HG03135 (cell line): Measurements from ENCODE around the gene SPAG9.
A peak's percentile ranks its signal among the peaks of the same experiment; 100 is the strongest.
"Not testable (repeated sequence)": the region's sequence is repeated elsewhere in the genome, so short reads cannot be mapped to it uniquely, and the experiment has no call there.

Experiments used
- ATAC-seq: cut with Tn5 transposase; IDR thresholded peaks from one replicate; pipeline ENCODE4 v1.9.1; 2021; ENCODE audit warnings: mild to moderate bottlenecking, moderate library complexity; ENCODE audit not compliant: unreplicated experiment

The SPAG9 gene

DNA sequence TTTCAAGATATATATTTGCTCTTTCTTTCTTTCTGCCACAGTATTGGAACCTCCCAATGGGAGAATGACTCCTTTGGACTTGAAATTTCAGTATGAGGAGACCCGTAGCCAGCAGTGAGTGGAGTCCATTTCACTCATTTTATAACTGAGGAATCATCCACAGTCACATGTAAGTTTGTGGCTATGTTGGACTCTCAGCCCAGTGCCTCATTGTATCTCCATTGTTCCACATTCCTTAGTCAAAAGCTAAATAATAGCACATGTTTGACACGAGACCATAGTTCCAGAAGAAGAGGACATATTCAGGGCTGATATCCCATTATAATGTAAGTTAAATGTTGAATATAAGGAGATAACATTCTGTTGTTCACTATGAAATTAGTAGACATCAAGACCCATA, 12.7 kb upstream of the SPAG9 start:
- ATAC-seq, result no peak

DNA sequence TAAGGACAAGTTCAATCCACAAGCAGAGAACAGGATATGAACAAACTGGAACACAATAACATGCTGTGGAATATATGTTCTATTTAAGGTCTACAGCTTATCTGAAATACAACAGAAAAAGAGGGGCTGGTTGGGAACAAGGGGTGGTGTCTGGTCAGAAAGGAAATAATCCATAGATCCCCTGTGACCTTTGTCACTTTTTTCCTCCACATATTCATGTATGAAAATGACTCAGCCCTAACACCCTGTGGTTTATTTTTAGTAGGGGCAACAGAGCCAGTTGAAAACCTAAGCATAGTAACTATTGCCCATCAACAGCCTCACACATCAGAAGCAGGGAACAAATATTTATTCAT, 12.3 kb upstream of the SPAG9 start:
- peak; percentile 73 for ATAC-seq

DNA sequence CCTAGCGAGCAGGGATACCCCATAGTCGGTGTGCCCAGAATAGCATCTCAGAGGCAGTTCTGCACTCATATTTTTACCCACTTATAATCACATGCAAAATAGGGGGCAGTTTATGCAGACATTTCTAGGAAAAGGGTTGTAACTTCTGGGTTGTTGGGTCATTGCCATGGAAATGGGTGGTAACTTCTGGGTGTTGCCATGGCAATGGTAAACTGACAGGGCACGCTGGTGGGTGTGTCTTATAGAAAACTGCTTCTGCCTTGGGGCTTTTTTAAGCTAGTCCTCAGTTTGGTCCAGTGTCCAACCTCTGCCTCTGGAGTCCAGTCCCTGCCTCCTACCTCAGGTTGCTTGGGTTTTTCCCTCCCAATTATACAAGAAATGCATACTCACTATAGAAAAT, 7.4 kb upstream of the SPAG9 start:
- ATAC-seq, result no peak

DNA sequence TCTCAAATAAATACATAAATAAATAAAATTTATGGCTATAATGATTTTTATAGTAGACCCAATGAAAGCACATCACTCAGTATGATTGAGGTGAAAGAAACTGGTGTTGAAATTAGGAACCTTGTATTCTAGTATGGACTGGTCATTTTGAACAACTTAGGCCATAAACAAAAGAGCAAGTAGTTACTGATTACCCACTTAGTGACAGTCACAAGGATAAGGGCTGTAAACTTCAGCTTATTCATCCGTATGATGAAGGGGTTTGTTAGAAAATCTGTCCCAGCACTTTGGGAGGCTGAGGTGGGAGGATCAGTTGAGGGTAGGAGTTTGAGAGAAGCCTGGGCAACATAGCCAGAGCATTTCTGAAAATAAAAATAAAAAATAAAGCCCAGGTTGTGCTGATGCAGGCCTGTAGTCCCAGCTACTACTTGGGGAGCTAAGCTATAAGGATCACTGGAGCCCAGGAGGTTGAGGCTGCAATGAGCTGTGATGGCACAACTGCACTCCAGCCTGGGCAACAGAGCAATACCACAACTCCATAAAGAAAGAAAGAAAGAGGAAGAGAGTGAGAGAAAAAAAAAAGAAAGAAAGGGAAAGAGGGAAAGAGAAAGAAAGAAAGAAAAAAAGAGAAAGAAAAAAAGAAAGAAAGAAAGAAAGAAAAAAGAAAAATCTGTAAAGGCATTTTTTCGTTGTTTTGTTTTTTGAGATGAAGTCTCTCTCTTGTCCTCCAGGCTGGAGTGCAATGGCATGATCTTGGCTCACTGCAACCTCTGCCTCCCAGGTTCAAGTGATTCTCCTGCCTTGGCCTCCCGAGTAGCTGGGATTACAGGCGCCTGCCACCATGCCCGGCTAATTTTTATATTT, 4.2 kb upstream of the SPAG9 start:
- no peak for ATAC-seq

DNA sequence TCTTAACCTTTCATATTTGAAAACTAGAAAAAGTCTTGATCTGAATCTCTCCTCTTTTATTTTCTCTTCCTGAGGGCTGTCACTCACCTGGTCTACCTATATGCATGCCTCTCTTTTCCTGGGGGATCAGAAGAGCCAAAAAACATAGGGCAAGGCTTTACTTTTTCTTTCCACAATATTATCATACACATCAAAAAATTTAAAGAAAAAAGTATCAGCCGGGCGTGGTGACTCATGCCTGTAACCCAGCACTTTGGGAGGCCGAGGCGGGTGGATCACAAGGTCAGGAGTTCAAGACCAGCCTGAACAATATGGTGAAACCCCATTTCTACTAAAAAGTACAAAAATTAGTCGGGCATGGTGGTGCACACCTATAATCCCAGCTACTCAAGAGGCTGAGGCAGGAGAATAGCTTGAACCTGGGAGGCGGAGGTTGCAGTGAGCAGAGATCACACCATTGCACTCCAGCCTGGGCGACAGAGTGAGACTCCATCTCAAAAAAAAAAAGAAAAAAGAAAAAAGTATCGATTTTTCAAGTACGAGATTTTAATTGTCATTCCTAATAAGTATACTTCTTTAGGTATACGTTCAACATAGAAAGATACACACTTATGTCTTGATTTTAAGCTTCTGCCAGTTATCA, 1.9 kb upstream of the SPAG9 start:
- not testable (repeated sequence) for ATAC-seq

DNA sequence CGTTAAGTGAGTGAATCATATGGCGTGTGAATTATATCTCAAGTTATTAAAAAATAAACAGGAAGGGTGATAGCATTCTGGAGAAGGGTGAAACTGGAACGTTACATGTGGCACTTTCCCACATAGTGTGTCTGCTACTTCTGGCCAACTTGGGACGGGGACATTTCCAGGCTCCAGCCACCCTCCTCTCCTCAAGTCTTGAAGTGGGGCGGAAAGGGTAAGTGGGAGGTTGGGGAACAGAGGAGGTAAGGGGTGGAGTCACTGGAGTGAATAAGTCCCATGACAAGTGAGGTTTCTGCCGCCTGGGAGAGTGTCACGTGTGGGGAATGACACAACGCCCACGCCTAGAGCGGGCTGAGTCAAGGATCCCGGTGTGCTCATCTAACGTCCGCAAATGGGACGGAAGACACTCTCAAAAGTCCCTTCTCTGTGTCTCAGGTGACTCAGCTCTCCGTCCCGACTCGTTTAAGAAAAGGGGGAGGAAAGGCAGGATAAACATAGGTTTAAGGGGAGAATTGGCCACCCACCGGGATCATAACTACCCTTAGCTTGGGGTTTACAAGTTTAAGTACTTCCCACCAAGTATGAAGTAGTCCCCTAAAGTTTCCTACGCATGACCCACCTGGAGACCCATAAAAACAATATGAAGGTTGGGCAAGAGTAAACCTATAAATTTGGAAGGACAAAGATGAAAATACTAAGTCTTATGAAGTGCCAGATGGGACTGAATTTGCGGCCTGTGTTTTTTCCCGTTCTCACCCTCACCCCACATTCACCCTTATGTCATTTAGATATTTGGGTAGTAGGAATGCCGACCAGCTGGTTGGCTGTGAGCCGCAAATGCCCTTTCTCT, 1.2 kb upstream of the SPAG9 start:
- ATAC-seq, result no peak

DNA sequence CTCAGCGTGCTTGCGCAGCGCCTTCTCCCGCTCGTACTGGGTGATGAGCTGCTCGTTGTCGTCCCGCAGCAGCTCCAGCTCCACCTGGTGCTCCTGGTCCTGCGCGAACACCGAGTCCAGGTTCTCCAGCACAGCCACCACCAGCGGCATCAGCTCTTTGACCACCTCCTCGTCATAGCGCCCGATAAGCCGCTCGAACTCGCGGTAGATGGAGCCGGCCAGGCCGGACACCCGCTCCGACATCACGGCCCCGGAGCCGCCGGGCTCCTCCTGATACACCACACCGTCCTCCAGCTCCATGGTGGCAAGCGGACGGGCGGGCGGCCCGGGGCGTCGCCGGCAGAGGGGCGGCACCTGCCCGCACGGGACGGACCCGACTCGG, 320 bp downstream of the SPAG9 start:
- no peak for ATAC-seq

DNA sequence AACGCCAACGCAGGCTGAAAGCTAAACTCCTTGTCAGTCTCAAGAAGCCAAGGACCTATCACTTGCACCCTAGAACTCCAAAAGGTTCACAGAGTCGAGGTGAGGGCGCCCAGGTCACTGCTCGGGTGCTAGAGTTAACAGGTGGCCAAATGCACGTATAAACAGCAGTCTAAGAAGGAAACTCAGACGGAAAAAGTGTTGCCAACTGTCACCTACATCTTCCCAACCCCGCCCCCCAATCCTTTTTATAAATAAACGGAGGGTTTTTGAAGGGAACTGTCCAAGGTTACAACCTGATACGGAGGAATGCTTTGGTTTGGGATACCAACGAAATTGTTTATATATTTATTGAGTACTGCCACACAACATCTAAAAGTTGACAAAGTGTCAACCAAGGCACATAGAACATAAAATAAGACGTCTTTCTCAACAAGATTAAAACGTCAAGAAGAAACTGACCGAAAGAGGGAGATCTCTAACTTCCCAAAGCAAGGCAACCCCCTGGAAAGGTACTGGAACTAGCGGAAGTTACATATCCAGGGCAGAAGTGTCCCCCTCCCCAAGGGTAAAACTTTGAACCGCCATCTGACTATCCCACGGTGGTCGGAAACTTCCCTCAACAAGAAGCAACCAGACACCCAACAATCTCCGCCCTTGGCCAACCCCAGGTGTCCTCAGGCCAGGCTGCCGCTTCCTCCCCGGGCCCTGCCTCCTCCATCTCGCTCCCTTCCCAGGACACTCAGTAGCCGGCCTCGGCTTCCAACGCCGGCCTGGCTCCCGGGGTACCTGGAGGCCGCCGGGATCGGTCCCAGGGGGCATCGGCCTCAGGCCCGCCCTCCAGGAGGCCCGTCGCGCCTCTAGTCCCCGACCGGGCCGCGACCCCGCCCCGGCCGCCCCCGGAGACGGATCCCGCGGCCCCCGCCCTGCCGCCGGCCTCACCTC, 982 bp downstream of the SPAG9 start:
- peak; percentile 19 for ATAC-seq

DNA sequence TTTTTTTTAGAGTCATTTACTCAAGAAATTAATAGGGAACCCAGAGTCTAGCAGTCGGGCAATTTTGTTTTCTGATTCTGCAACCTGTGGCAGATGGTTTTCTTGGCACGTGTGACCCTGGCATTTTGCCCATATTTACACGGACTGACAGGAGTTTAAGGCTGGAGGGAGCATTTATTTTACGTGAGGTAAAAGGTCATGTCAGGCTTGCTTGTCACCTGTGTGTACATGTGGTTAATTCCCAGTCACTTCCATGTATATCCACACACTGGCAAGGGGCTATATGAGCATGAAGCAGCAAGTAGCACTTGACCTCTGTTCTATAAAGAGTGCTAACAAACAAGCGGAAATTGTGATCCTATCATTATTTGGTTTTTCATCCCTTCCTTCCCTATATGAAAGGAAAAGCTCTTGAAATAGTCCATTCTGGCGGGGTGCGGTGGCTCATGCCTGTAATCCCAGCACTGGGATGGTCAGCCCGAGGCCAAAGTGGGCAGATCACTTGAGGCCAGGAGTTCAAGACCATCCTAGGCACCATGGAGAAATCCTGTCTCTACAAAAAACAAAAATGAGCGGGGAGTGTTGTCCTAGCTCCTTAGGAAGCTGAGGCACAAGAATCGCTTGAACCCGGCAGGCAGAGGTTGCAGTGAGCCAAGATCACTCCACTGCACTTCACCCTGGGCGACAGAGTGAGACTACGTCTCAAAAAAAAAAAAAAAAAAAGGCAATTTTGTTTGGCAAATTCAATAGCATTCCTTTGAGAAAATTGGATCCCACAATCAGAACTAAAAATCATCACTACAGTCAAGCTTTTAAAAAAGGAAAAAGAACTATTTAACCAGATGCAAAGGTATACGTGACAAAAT, 2.1 kb downstream of the SPAG9 start:
- ATAC-seq, result no peak

DNA sequence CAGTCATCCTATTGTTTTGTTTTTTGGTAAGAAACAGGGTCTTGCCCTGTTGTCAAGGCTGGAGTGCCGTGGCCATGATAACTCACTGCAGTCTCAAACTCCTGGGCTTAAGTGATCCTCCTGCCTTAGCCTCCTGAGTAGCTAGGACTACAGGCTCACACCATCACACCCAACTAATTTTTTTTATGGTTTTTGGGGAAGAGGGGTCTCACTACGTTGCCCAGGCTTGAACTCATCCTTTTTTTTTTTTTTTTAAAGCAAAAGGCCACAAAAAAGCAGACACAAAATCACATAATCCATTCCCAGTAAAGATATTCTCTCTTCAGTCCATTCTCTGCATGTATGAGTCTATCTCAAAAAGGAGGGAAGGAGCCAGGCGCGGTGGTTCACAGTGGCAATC, 5.5 kb downstream of the SPAG9 start:
- ATAC-seq, result no peak

DNA sequence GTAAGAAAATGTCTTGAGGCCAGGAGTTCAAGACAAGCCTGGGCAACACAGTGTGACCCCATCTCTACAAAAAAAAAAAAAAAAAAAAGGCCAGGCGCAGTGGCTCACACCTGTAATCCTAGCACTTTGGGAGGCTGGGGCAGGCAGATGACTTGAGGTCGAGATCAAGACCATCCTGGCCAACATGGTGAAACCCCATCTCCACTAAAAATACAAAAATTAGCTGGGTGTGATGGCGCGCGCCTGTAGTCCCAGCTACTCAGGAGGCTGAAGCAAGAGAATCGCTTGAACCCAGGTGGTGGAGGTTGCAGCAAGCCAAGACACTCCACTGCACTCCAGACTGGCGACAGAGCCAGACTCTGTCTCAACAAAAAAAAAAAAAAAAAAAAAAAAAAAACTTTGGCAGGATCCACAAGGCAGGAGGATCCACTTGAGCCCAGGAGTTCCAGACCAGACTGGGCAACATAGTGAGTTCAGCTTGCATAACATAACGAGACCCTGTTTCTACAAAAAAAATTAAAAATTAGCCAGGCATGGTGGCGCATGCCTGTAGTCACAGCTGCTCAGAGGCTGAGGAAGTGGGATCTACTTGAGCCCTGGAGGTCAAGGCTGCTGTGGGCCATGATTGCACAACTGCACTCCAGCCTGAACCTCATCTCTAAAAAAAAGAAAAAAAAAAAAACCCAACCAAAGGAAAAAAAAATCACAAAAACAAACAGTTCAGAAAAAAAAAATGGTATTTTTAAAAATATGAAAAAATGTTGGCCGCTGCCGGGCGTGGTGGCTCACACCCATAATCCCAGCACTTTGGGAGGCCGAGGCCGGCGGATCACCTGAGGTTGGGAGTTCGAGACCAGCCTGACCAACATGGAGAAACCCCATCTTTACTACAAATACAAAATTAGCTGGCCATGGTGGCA, 8.1 kb downstream of the SPAG9 start:
- not testable (repeated sequence) for ATAC-seq

DNA sequence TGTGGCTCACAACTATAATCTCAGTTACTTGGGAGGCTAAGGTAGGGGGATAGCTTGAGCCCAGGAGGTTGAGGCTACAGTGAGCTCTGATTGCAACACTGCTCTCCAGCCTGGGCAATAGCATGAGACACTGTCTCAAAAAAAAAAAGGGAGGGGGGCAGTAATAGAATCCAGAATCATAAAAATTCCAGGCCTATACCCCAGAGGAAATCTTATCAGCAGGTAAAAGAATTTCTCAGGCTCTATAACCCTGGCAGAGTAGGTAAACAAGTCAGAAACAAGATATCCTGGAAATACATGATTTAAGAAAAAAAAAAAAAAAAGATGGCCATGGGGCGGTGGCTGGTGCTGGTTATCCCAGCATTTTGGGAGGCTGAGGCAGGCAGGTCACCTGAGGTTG, 12.9 kb downstream of the SPAG9 start:
- no peak for ATAC-seq

DNA sequence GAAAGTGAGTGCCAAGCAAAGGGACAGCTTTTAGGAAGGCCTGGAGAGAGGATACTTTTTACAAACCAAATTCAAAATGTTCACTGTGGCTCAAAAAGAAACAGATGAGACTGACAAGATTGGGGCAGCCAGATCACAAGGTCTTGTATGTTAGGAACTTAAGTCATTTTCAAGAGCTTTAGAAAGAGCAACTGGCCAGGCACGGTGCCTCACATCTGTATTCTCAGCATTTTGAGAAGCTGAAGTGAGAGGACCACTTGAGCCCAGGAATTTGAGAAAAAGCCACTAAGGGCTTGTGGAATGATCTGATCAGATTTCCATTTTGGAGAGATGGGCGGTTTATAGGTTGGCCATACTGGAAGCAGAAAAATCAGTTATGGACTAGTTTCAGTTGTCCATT, 17.2 kb downstream of the SPAG9 start:
- no peak for ATAC-seq

DNA sequence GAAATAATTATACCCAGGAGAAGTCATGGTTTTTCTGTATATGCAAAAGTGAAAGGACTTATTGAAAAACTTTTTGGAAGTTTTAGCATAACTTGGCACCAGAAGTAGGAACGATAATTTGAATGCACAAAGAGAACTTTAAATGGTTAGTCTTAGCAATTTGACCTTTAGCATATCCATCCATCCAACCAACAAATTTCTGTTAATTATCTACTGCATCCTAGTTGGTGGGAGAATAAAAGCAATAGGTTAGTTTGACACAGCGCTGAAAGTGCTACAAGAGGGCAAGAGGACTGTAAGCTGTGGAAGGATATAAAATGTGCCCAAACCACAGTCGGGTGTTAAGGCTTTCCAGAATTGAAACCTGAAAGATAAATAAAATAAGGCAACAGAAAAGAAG, 17.6 kb downstream of the SPAG9 start:
- no peak for ATAC-seq

DNA sequence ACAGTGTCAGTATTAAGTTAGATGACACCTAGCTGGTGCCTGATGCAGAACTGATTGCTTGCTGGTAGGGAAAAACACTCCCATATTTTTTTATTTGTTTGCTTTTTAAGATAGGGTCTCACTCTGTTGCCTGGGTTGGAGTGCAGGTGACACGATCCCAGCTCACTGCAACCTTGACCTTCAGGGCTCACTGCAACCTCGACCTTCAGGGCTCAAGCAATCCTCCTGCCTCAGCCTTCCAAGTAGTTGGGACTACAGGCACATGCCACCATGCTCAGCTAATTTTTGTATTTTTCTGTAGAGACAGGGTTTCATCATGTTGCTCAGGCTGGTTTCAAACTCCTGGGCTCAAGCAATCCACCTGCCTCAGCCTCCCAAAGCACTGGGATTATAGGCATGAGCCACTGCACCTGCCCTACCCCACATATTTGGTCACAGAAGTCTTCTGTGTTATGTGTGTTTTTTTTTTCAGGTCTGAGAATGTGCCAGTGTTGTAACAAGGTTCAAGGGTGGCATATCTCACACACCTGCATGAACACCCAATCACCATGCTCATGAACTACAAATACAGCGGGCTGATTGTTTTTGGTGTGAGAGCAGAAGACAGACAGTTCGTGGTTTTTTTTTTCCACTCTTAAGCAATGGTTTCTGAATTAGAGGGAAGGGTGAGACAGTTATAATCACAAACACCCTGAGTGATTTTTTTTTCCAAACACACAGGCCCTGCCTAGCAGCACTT, 22.8 kb downstream of the SPAG9 start:
- ATAC-seq, result no peak

DNA sequence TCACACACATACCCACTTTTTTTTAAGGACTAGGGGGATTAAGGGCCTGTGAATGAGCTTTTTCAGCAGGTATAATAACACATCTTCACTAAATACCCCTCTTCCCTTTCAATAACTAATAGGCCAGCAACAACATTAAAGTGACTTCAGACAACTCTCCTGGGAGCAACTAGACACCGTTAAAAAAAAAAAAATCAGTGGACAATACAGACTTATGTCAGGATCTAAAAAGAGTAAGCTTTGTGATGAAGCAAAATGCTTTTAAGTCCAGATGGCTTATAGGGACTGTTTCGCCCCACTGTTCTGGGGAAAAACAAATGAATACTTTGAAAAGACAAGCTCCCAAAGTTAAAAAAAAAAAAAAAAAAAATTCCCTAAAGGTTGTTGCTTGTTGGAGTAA, 29.0 kb downstream of the SPAG9 start:
- no peak for ATAC-seq

DNA sequence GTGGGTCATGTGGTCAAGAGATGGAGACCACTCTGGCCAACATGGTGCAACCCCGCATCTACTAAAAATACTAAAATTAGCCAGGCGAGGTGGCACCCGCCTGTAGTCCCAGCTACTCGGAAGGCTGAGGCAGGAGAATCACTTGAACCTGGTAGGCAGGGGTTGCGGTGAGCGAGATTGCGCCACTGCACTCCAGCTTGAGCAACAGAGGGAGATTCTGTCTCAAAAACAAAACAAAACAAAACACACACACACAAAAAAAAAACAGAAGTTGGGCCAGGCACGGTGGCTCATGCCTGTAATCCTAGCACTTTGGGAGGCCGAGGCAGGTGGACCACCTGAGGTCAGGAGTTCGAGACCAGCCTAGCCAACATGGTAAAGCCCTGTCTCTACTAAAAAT, 31.8 kb downstream of the SPAG9 start:
- not testable (repeated sequence) for ATAC-seq

DNA sequence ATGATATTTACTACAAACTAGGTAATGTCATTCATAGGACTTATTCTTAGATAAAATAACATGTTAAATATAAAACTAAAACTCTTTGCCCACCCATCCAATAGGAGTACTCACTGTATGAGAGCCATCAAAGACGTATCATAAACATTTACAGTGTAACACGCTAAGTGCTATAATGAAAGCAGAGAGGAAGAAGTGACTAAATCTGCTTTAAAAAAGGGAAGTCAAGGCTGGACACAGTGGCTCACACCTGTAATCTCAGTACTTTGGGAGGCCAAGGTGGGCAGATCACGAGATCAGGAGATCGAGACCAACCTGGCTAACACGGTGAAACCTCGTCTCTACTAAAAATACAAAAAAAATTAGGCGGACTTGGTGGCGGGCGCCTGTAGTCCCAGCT, 32.4 kb downstream of the SPAG9 start:
- no peak for ATAC-seq
